ENCODE measurements around the gene COL4A5.

GRCh38 chrX:108590496-108590895 is 150.9 kb downstream of the COL4A5 start:
- TF ChIP-seq, protein P1, sequence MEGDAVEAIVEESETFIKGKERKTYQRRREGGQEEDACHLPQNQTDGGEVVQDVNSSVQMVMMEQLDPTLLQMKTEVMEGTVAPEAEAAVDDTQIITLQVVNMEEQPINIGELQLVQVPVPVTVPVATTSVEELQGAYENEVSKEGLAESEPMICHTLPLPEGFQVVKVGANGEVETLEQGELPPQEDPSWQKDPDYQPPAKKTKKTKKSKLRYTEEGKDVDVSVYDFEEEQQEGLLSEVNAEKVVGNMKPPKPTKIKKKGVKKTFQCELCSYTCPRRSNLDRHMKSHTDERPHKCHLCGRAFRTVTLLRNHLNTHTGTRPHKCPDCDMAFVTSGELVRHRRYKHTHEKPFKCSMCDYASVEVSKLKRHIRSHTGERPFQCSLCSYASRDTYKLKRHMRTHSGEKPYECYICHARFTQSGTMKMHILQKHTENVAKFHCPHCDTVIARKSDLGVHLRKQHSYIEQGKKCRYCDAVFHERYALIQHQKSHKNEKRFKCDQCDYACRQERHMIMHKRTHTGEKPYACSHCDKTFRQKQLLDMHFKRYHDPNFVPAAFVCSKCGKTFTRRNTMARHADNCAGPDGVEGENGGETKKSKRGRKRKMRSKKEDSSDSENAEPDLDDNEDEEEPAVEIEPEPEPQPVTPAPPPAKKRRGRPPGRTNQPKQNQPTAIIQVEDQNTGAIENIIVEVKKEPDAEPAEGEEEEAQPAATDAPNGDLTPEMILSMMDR (tag by site-specific recombination; IDR thresholded peaks at IDR 0.05): no peak
- no peak for TF ChIP-seq ZNF792 (tag by site-specific recombination; IDR thresholded peaks at IDR 0.05)
